HepG2 (cell line): Measurements from ENCODE around the gene SLC15A5.

Source experiments
- JUNB ChIP-seq: sonication (generic); formaldehyde crosslinking; IDR thresholded peaks from 2 replicates; pipeline ENCODE4 v1.8.0; 2022; ENCODE audit warnings: missing genetic modification reagents, mild to moderate bottlenecking, borderline replicate concordance
- KDM6A ChIP-seq: IDR thresholded peaks from 2 replicates; pipeline ENCODE4 v1.6.1; 2016; ENCODE audit warnings: low read depth
- ZNF10 ChIP-seq: sonication (generic); formaldehyde crosslinking; IDR thresholded peaks from 2 replicates; pipeline ENCODE4 v1.4.0; 2020; ENCODE audit warnings: mild to moderate bottlenecking, low read depth, missing genetic modification reagents, borderline replicate concordance

GRCh38 chr12:16221776-16222175 lies 55.7 kb downstream of the SLC15A5 start:
- TF ChIP-seq ZNF10 (CRISPR knock-in tag) (no peak), JUNB (no peak), KDM6A (CRISPR knock-in tag) (no peak)
